ENCODE data around the gene PPARA. TPM values are rescaled to one million over a fixed set of nuclear protein-coding genes. Genes with fewer than 3 reads are reported as not detected.

PPARA gene
- total RNA-seq, 4 donors from 2014 or later: 26.9 to 41.9 (median 37.4) TPM

DNA sequence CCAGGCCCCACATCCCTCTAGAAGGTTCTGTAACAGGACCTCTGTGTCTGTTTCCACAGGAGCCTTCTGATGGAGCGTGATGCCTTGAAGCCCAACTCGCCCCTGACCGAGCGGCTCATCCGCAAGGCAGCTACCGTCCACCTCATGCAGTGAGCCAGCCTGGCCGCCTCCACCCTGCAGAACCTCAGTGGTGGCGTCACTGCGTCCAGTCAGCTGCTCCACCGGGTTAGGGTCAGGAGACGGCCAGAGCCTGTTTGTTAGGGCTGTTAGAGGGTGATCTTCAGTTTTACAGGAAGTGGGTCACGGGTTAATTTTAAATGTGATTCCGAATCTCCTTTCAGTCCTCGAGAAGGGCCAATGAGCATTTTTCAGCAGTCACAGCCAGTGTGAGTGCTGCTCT is 142.4 kb downstream of the PPARA start:
- DNase-seq: no peak

More for the DNA sequence above, 142.4 kb downstream of the PPARA start:
- Histone ChIP-seq H3K4me1 (peaks cover 14 to 17% of the 10 kb centered on the region in 2 donors), H3K36me3 (peaks cover 6 to 13% of the 10 kb centered on the region in 2 donors), H3K27me3 (no peaks in the 10 kb centered on the region), H3K27ac (no peak overlapping the region), H3K9me3 (no peaks in the 10 kb centered on the region), H3K4me3 (replicated peaks in 1 of 3) (no peak overlapping the region)
- 90 to 93% methylated on average over 6 to 14 of the region's 14 CpGs for WGBS, 2 donors
- intact Hi-C loops (cut with DNase I): no loop called here
- no peak for TF ChIP-seq POLR2A (IDR thresholded peaks at IDR 0.05)
- TF ChIP-seq, protein P1, sequence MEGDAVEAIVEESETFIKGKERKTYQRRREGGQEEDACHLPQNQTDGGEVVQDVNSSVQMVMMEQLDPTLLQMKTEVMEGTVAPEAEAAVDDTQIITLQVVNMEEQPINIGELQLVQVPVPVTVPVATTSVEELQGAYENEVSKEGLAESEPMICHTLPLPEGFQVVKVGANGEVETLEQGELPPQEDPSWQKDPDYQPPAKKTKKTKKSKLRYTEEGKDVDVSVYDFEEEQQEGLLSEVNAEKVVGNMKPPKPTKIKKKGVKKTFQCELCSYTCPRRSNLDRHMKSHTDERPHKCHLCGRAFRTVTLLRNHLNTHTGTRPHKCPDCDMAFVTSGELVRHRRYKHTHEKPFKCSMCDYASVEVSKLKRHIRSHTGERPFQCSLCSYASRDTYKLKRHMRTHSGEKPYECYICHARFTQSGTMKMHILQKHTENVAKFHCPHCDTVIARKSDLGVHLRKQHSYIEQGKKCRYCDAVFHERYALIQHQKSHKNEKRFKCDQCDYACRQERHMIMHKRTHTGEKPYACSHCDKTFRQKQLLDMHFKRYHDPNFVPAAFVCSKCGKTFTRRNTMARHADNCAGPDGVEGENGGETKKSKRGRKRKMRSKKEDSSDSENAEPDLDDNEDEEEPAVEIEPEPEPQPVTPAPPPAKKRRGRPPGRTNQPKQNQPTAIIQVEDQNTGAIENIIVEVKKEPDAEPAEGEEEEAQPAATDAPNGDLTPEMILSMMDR (IDR thresholded peaks at IDR 0.05): no peak

MicroRNAs encoded within 50 kb of the gene (microRNA counts, 767-probe panel; counts per million panel counts)
- microRNA hsa-let-7b-5p: 4,417 to 8,239 counts per million in 2 donors

Other genes starting within 250 kb of the PPARA start
- 1 to 10 TPM in 2 of 4 donors, under 1 TPM in 1, not detected in 1; 0.83 to 4.3 (median 2.5) TPM for gene WNT7B, start 173.4 kb upstream of the PPARA start, total RNA-seq
- 10 to 100 TPM; 12.8 to 34.4 (median 16.4) TPM for gene CDPF1, start 99.8 kb downstream of the PPARA start, total RNA-seq
- under 1 TPM in 3 of 4 donors, not detected in 1; 0.10 to 0.21 (median 0.11) TPM for gene PKDREJ, start 112.8 kb downstream of the PPARA start, total RNA-seq
- 10 to 100 TPM; 30.2 to 81.9 (median 51.1) TPM for gene TTC38, start 117.5 kb downstream of the PPARA start, total RNA-seq
- gene GTSE1, start 146.3 kb downstream of the PPARA start, total RNA-seq: under 1 TPM in 3 of 4 donors, not detected in 1; 0.22 to 0.27 (median 0.25) TPM
- 100 to 1,000 TPM in 1 of 4 donors, 10 to 100 TPM in 3; 30.7 to 113 (median 49.0) TPM for gene TRMU, start 185.2 kb downstream of the PPARA start, total RNA-seq